ENCODE data around the gene ZNF625.
"Not testable (repeated sequence)": the region's sequence is repeated elsewhere in the genome, so short reads cannot be mapped to it uniquely, and the experiment has no call there.

The ZNF625 gene

DNA sequence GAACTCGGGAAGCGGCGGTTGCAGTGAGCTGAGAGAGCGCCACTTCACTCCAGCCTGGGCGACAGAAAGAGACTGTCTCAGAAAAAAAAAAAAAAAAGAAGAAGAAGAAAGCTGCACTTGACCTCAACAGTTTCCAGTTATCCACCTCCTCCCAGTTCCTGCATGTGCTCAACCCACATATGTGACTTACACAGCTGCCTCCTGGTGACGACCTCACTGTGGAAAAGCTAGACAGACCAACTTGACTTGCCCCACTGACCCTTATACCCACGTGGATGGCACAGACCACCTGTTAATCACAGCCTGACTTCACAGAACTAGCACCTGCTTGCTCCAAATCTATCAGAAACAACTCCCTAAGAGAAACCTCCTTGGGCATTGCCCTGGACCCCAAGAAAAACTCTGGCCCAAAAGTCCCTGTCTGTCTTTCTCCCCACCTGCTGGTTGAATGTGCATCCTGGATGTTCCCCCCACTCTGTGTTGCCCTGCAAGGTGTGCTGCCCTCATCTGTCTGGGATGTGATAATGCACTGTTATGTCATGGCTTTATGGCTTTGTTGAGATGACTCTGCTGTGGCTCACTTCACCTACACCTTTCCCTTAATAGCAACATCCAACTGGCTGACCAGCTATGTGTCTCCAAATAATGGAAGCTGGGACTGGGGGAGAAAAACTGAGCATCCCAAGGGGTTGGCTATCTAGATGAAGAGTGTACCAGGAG is 19.2 kb downstream of the ZNF625 start:
- no peak for DNase-seq

DNA sequence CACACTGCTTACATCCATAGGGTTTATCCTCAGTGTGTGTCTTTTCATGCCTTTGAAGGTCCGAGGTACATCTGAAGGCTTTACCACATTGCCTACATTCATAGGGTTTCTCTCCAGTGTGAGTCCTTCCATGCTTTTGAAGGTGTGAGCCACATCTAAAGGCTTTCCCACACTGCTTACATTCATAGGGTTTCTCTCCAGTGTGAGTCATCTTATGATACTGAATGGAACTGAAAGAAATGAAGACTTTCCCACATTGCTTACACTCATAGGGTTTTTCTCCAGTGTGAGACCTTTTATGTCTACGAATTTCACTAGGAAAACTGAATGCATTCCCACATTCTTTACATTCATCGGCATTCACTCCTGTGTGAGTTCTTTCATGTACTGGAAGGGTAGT is 23.5 kb downstream of the ZNF625 start:
- DNase-seq: no peak

GRCh38 chr19:12126707-12127106 is 29.8 kb downstream of the ZNF625 start:
- DNase-seq: no peak

GRCh38 chr19:12117201-12117970 is 39.1 kb downstream of the ZNF625 start:
- DNase-seq: no peak

GRCh38 chr19:12113121-12113520 is 43.4 kb downstream of the ZNF625 start:
- no peak for DNase-seq

DNA sequence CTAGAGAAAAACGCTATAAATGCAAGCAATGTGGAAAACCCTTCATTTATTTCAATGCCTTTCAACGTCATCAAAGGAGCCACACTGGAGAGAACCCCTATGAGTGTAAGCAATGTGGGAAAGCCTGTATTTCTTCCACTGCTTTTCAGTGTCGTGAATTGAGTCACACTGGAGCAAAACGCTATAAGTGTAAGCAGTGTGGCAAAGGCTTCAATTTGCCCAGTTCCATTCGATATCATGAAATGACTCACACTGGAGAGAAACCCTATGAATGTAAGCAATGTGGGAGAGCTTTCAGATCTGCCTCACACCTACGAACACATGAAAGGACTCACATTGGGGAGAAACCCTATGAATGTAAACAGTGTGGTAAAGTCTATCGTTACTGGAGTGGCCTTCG is 43.8 kb downstream of the ZNF625 start:
- no peak for DNase-seq

DNA sequence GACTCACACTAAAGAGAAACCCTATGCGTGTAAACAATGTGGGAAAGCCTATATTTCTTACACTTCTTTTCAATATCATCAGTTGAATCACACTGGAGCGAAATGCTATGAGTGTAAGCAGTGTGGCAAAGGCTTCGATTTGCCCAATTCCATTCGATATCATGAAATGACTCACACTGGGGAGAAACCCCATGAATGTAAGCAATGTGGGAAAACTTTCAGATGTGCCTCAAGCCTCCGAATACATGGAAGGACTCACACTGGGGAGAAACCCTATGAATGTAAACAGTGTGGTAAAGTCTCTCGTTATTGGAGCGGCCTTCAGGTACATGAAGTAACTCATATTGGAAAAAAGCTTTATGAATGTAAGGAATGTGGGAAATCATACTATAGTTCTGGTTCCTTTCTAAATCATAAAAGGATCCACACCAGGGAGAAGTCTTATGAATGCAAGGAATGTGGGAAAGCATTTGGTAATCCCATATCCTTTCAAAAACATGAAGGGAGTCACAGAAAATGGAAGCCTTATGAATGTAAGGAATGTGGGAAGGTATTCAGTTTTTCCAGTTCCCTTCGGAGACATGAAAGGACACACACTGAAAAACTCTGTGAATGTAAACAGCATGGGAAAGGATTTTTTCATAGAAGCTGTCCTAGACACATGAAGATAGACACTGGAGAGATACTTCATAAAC is 44.4 kb downstream of the ZNF625 start:
- DNase-seq: no peak

DNA sequence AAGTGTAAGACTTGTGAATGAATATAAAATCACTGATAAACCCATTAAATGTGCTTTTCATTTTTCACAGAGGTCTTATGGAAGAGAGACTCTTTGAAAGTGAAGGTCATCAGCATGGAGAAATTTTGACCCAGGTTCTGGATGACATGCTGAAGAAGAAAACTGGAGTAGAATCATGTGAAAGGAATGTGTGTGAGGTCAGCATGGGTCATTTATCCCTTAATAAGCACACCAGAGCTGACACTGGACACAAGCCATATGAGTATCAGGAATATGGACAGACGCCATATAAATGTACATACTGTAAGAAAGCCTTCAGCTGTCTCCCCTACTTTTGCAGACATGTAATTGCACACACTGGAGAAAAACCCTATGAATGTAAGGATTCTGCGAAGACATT is 45.4 kb downstream of the ZNF625 start:
- DNase-seq: no peak

- not testable (repeated sequence) for DNase-seq
These were observed 52.6 kb downstream of the ZNF625 start for GRCh38 chr19:12103909-12104308.

DNA sequence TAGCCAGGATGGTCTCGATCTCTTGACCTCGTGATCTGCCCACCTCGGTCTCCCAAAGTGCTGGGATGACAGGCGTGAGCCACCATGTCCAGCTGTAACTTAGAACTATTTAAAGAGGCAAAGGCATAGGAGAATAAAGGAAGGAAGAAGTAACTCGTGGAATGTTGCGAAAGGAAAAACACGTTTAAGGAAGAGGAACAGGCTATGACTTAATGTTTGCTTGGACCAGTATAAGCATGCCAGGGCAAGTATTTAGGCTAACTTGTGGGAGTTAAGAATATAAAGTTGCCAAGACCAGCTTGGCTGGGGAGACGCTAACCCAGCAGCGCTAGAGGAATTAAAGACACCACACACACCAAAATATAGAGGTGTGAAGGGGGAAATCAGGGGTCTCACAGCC is 58.5 kb downstream of the ZNF625 start:
- DNase-seq: no peak

DNA sequence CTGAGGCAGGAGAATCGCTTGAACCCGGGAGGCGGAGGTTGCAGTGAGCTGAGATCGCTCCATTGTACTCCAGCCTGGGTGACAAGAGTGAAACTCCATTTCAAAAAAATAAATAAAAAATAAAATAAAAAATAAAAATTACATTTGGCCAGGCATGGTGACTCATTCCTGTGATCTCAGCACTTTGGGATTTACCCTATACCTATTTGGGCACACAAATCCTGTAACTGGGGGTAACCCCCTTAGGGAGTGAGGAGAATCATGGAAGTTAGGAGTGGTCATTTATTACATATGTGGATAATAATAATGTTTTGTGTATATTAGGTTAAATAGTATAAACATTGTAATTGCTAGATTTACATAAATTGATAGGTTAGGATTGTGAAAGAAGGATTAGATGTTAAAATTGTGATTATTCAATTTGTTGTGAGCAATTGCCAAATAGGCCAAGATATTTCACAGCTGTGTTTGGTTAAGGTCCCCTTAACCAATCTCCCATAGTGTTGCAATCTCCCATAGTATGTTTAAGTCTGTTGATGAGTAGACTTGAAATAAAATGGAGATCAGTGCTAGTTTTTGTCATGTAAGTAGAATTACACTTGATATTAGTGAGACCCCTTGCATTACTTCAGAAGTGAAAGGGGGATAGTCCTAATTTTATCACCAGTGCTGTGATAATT is 61.3 kb downstream of the ZNF625 start:
- DNase-seq: no peak
